ENCODE data around the gene BHLHE40.
A peak's percentile ranks its signal among the peaks of the same experiment; 100 is the strongest.

Gene BHLHE40

DNA sequence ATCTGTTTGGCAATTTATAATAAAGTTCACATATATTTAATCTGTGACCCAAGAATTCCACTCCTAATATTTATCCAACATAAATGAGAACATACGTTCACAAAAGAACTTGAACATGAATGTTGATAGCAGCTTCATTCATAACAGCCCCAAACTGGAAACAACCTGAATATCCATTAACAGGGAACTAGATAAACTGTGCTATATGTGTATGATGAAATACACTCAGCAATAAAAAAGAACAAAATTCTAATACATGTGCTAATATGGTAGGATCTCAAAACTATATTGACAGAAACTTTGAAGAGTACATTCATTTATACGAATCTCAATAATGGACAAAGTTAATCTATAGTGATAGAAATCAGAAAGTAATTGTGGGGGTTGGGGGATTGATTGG is 5.1 kb upstream of the BHLHE40 start:
- peaks cover 24% of the 10 kb centered on the region for H3K9me3 Mint-ChIP-seq
- peaks cover 12% of the 10 kb centered on the region for H3K27me3 Mint-ChIP-seq (ENCODE audit: low read depth, poor library complexity)
- no peak overlapping the region for H3K4me3 Mint-ChIP-seq
- H3K36me3 Mint-ChIP-seq (ENCODE audit: low read depth): no peaks in the 10 kb centered on the region
- DNase-seq: no peak
- H3K4me1 Mint-ChIP-seq: peaks cover 31% of the 10 kb centered on the region
- TF ChIP-seq, protein P1, sequence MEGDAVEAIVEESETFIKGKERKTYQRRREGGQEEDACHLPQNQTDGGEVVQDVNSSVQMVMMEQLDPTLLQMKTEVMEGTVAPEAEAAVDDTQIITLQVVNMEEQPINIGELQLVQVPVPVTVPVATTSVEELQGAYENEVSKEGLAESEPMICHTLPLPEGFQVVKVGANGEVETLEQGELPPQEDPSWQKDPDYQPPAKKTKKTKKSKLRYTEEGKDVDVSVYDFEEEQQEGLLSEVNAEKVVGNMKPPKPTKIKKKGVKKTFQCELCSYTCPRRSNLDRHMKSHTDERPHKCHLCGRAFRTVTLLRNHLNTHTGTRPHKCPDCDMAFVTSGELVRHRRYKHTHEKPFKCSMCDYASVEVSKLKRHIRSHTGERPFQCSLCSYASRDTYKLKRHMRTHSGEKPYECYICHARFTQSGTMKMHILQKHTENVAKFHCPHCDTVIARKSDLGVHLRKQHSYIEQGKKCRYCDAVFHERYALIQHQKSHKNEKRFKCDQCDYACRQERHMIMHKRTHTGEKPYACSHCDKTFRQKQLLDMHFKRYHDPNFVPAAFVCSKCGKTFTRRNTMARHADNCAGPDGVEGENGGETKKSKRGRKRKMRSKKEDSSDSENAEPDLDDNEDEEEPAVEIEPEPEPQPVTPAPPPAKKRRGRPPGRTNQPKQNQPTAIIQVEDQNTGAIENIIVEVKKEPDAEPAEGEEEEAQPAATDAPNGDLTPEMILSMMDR (IDR thresholded peaks at IDR 0.05): no peak
- H3K27ac Mint-ChIP-seq: no peak overlapping the region

DNA sequence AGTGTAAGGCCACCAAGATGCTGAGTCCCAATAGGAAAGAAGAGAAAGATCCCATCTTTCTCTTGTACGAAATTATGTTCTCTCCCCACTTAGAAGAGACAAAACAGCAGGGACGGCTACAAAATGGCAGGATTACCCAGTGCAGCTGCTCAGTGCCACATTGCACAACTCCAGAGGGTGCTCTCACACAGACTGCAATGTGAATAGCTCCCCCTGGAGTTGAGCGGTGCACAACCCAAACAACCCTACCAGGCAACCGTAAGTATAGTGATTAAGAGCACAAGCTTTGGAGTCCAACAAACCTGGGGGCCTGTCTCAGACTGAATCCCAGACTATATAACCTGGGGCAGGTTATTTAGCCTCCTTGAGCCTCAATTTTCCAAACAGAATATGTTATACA is 3.1 kb upstream of the BHLHE40 start:
- H3K4me1 Mint-ChIP-seq: peaks cover 43% of the 10 kb centered on the region
- H3K9me3 Mint-ChIP-seq: peaks cover 10% of the 10 kb centered on the region
- H3K36me3 Mint-ChIP-seq (ENCODE audit: low read depth): no peaks in the 10 kb centered on the region
- peaks cover 13% of the 10 kb centered on the region for H3K27me3 Mint-ChIP-seq (ENCODE audit: low read depth, poor library complexity)
- no peak for DNase-seq
- TF ChIP-seq, protein P1 (IDR thresholded peaks at IDR 0.05): no peak
- H3K4me3 Mint-ChIP-seq: no peak overlapping the region
- no peak overlapping the region for H3K27ac Mint-ChIP-seq

DNA sequence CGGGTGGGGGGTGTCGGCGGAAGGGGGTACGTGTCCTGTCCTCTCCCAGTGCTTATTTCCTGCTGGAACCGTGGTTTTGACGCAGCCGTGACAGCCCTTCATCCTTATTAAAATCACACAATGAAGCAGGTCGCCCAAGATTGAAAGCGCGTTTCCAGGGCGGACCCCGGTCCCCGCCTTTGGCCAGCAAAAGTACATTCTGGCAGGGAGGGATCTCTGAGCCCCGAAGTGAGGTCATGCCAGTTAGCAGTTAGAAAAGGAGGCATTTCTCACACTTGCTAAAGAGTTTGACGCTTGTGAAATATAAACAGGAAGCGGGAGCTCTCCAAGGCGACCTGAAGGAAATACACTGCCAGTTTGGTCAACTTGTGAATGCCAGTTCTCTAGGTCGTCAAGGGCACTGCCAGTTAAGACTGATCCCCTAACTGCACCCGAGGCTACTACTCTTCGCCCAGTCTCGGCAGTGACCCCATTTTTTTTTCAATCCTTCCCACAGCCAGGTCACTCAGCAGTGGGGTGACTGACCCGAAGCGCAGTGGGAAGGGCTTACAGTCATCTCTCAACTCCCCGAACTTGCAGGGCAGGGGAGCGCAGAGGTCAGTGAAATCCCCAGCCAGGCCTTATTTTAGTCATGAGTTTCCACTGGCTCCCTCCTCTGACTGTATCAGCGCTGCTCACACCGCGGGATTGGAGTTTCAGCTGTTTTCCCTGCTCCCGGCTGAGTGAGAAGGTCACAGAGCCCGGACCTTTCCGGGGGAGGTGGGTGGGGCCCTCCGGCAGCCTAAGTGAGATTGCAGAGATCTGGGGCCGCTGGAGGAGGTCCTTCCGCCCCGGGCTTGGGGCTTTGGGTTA is 2.0 kb upstream of the BHLHE40 start:
- H3K9me3 Mint-ChIP-seq: peaks cover 2% of the 10 kb centered on the region
- peaks cover 13% of the 10 kb centered on the region for H3K27me3 Mint-ChIP-seq (ENCODE audit: low read depth, poor library complexity)
- H3K4me1 Mint-ChIP-seq: peaks cover 54% of the 10 kb centered on the region
- H3K27ac Mint-ChIP-seq: peak overlapping the region; percentile 97
- H3K36me3 Mint-ChIP-seq (ENCODE audit: low read depth): peaks cover 6% of the 10 kb centered on the region
- DNase-seq: peak; percentile 71
- TF ChIP-seq, protein P1 (IDR thresholded peaks at IDR 0.05): no peak
- peak overlapping the region; percentile 96 for H3K4me3 Mint-ChIP-seq

DNA sequence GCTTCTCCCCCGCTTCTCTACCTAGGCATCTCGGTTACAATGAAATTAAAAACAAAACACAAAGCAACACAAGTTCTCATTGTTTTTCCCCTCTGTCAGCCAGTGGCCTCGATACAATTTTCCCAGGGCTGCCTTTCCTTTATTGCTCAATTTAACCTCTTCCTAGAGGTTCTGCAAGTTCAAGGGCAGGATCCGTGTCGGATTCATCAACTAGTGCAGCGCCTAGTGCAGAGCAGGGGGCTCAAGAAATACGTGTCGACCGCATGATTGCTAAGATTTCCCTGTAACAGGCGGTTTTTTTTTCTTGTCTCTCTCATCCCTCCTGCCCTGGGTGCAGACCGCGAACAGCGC is 1.4 kb upstream of the BHLHE40 start:
- Mint-ChIP-seq H3K4me3 (peak overlapping the region; percentile 96), H3K9me3 (no peaks in the 10 kb centered on the region), H3K27ac (peak overlapping the region; percentile 97), H3K4me1 (peaks cover 60% of the 10 kb centered on the region), H3K36me3 (ENCODE audit: low read depth) (peaks cover 10% of the 10 kb centered on the region), H3K27me3 (ENCODE audit: low read depth, poor library complexity) (peaks cover 13% of the 10 kb centered on the region)
- TF ChIP-seq, protein P1 (IDR thresholded peaks at IDR 0.05): no peak
- no peak for DNase-seq

DNA sequence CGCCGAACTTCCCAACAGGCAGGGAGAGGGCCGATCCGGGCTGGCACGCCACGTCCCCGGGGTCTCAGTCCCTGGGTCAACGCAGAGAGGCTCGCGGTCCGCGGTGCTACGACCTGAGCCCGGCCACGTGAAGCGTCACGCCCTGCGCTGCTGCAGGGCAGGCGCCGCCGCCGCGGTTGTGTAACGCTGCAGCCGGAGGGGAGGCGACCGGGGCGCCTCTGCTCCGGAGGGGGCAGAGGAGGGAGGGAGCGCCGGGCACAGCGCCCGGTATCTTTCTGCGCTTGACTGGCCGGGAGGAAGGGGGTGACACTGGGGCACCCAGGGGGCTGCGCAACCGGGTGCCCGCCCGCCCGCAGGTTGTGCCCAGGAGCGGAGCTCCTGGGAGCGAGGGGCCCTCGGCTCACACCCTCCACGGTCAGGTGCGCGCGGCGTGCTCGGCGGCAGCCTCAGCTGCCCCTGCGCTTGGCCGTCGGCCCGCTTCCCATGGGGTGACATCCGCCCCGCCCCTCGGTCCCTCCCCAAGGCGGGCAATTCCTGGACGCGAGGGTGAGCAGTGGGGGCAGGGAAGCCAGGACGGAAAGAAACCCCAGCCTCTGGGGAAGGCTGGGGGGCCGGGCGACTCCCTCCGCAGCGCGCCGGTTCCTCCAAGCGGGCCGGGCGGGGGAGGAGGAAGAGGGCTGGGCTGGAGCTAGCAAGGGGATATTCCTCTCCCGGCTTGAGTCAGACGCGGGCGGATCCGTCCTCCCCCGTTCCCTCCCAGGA is 852 bp upstream of the BHLHE40 start:
- DNase-seq: peak; percentile 90
- H3K9me3 Mint-ChIP-seq: no peaks in the 10 kb centered on the region
- H3K36me3 Mint-ChIP-seq (ENCODE audit: low read depth): peaks cover 15% of the 10 kb centered on the region
- H3K4me1 Mint-ChIP-seq: peaks cover 62% of the 10 kb centered on the region
- H3K27me3 Mint-ChIP-seq (ENCODE audit: low read depth, poor library complexity): peaks cover 13% of the 10 kb centered on the region
- TF ChIP-seq, protein P1 (IDR thresholded peaks at IDR 0.05): no peak
- H3K4me3 Mint-ChIP-seq: peak overlapping the region; percentile 96
- H3K27ac Mint-ChIP-seq: peak overlapping the region; percentile 97
